LoVo (cell line): ENCODE data around the gene ARHGEF19.
"Not testable (repeated sequence)": the region's sequence is repeated elsewhere in the genome, so short reads cannot be mapped to it uniquely, and the experiment has no call there.

Experiments
- DNase-seq: peaks from one replicate; pipeline ENCODE4 v3.0.0-alpha.2; 2016; ENCODE audit warnings: low spot score

ARHGEF19 gene

GRCh38 chr1:16212251-16212961 is at the start of gene ARHGEF19:
TSS of gene ARHGEF19 (minus strand) at chr1:16212652. CDS start at chr1:16209054, 3,598 bp downstream.
- DNase-seq = no peak

- DNase-seq = no peak
These were observed 49.6 kb upstream of the ARHGEF19 start for GRCh38 chr1:16262067-16262466.

- no peak for DNase-seq
These were observed 48.4 kb upstream of the ARHGEF19 start for GRCh38 chr1:16260814-16261213.

GRCh38 chr1:16258591-16259135 is 46.2 kb upstream of the ARHGEF19 start:
- DNase-seq = no peak

- DNase-seq = no peak
These were observed 45.5 kb upstream of the ARHGEF19 start for GRCh38 chr1:16257968-16258367.

GRCh38 chr1:16257556-16257955 is 45.1 kb upstream of the ARHGEF19 start:
- DNase-seq = not testable (repeated sequence)

- DNase-seq = no peak
These were observed 44.0 kb upstream of the ARHGEF19 start for GRCh38 chr1:16256478-16256877.

- DNase-seq = no peak
These were observed 41.9 kb upstream of the ARHGEF19 start for GRCh38 chr1:16254263-16254928.

GRCh38 chr1:16253332-16253922 is 41.0 kb upstream of the ARHGEF19 start:
- no peak for DNase-seq

GRCh38 chr1:16252912-16253311 is 40.5 kb upstream of the ARHGEF19 start:
- DNase-seq = no peak

- DNase-seq = no peak
These were observed 38.9 kb upstream of the ARHGEF19 start for GRCh38 chr1:16251381-16251780.

GRCh38 chr1:16250524-16251251 is 38.2 kb upstream of the ARHGEF19 start:
- no peak for DNase-seq

- no peak for DNase-seq
These were observed 37.3 kb upstream of the ARHGEF19 start for GRCh38 chr1:16249596-16250241.

GRCh38 chr1:16248603-16249516 is 36.4 kb upstream of the ARHGEF19 start:
- DNase-seq = peak; percentile 85

GRCh38 chr1:16248007-16248436 is 35.6 kb upstream of the ARHGEF19 start:
- DNase-seq = no peak

GRCh38 chr1:16247441-16247840 is 35.0 kb upstream of the ARHGEF19 start:
- no peak for DNase-seq

GRCh38 chr1:16246961-16247360 is 34.5 kb upstream of the ARHGEF19 start:
- no peak for DNase-seq

- DNase-seq = not testable (repeated sequence)
These were observed 33.8 kb upstream of the ARHGEF19 start for GRCh38 chr1:16246239-16246638.

GRCh38 chr1:16245476-16246196 is 33.2 kb upstream of the ARHGEF19 start:
- no peak for DNase-seq
